Cardiac septum (tissue), 1 donor: Measurements from ENCODE around the gene SP140L. TPM values are rescaled to one million over a fixed set of nuclear protein-coding genes. Genes with fewer than 3 reads are reported as not detected.
"Not testable (repeated sequence)": the region's sequence is repeated elsewhere in the genome, so short reads cannot be mapped to it uniquely, and the experiment has no call there.

Experiments used
- DNase-seq: peaks from one replicate; pipeline ENCODE4 v3.0.0-alpha.2; 2020; ENCODE audit warnings: low spot score
- intact Hi-C: fragments of 100-400 bp; cut with DNase I; formaldehyde crosslinking; loops from one replicate; pipeline ENCODE4 v1.14.0; 2022
- total RNA-seq: library from RNA; stranded (reverse); fragmentation: NEBNext Ultra II Directional; extraction: Animal tissue kit (Norgen Biotek cat#: 25700); gene quantifications from one replicate; pipeline ENCODE4 v1.2.1, GENCODE V29; 2021
- donor health status: DM: no; HTN: no; CAD: no.

SP140L gene
- total RNA-seq, 1 donor from 2014 or later = 4.0 TPM

DNA sequence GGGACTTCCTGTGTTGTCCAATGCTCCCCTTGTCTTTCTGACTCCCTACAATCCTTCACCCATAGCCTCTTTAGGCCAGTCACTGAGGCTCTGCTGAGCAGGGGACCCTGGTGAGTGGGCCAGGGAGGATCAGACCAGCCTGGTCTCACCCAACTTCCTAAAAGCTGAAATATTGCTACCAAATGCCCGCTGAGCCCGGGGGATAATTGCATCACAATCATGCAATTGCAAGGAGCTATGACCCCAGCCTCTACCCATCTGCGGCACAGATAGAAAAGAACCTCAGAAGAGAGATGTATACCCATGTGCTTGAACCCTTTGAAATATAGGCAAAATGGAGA lies 85.3 kb downstream of the SP140L start:
- intact Hi-C loops = loop anchor here (5.0 kb wide), 1 partner anchor 190 kb away; no protein-coding TSS in a partner anchor

DNA sequence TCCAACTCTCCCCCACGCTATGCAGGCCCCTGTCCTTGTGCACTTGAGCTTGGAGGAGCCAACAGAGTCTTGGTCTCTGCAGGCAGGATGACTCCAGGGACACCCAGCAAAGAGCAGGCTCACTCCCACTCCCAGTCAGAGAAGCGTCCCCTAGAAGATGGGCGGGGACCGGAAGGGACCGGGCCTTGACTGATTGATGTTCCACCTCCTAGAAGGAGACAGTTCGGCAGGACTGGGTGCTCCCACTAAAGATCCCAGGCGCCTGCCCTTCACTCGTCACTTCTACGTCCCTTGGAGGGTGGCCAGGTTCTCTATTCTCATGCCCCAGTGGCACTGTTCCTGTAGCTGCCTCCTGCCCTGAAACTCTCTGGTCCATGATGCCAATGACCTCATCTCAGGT lies 85.9 kb downstream of the SP140L start:
- intact Hi-C loops = loop anchor here (5.0 kb wide), 1 partner anchor 191 kb away; no protein-coding TSS in a partner anchor

More for the DNA sequence above, 85.3 kb downstream of the SP140L start:
- no peak for DNase-seq

DNA sequence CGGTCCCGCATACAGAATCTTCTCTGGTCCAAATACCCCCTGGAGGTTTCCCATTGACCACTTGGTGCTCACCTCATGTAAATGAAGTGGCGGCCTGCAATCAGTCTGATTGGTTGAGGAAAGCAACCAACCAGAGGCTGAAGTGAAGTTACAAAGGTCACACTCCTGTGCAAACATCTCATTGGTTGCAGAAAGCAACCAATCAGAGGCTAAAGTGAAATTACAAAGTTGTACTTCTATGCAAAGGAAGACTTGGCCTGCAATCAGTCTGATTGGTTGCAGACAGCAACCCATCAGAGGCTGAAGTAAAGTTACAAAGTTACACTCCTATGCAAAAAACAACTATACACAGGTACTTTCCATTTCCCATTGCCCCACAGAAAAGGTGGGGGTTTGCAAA lies 86.5 kb downstream of the SP140L start:
- intact Hi-C loops = loop anchor here (5.0 kb wide), 1 partner anchor 191 kb away; no protein-coding TSS in a partner anchor

More for the DNA sequence above, 85.9 kb downstream of the SP140L start:
- DNase-seq = no peak

DNA sequence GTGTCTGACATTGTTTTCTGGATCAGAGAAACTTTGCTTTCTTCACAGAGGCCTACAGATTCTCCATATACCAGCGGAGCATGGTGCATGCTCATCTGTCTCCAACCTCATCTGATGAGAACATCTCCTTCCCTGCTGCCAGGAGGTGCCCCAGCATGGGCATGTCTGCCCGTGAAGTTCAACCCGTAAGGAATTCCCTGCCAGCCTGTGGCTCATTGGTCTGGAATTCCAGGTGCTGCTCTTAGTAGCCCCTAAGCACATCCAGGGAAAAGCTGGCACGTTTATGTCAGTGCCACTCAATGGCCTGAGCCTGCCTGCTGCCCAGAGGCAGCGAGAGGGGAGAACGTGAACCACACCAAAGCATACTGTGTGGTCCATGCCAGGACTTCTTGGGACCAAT lies 87.3 kb downstream of the SP140L start:
- intact Hi-C loops = loop anchor here (5.0 kb wide), 1 partner anchor 192 kb away; no protein-coding TSS in a partner anchor

More for the DNA sequence above, 86.5 kb downstream of the SP140L start:
- no peak for DNase-seq

DNA sequence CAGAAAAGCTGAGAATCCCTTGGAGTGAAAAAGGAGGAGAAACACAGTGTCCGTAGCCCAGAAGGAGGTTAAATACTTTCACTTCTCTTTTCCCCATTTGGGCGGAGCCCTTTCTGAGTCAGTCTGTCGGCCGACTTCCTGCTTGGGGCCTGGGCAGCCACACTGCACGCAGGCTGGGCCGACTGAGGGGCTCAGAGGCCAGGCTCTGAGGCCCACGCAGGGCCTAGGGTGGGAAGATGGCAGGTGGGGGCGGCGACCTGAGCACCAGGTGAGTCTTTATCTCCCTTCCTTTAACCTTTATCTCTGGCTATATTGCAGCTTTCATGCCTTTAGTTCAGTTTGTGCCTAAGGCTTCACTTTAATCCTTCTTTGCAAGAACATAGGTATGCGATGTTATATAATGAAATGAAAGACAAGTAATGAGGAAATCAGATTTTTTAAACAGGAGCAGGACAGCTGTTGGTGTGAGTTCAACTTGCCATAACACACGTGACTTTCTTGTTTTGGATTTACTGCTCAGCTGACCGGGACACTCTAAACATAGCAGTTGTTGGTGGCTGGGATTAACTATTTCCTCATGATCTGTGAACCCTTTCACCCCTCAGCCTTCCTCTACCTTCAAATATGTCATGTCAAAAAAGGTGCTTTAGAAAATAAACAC lies 89.2 kb downstream of the SP140L start, which contains the start of gene SP100:
TSS of gene SP100 (plus strand) at position 141 of the 661 bp plus-strand sequence. CDS start at position 237, 96 bp downstream.
- intact Hi-C loops = no loop called here

More for the DNA sequence above, 87.3 kb downstream of the SP140L start:
- DNase-seq = no peak

DNA sequence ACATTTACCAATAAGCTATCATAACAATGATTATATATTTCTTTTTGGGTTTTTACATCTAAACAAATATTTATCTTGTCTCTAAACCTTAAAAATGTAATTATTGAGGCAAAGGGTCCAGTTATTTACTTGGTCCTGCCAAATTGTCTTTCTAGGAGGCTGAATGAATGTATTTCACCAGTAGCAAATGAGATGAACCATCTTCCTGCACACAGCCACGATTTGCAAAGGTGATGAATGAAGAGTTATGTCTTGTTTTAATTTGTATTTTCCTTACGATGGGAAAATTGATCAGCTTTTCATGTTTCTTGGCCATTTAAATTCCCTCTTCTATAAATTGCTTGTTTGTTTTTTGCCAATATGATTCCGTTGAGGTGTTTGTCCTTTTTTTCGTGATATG lies 90.4 kb downstream of the SP140L start:
- intact Hi-C loops = no loop called here

More for the DNA sequence above, 89.2 kb downstream of the SP140L start, which contains the start of gene SP100:
- peak; percentile 93 for DNase-seq

DNA sequence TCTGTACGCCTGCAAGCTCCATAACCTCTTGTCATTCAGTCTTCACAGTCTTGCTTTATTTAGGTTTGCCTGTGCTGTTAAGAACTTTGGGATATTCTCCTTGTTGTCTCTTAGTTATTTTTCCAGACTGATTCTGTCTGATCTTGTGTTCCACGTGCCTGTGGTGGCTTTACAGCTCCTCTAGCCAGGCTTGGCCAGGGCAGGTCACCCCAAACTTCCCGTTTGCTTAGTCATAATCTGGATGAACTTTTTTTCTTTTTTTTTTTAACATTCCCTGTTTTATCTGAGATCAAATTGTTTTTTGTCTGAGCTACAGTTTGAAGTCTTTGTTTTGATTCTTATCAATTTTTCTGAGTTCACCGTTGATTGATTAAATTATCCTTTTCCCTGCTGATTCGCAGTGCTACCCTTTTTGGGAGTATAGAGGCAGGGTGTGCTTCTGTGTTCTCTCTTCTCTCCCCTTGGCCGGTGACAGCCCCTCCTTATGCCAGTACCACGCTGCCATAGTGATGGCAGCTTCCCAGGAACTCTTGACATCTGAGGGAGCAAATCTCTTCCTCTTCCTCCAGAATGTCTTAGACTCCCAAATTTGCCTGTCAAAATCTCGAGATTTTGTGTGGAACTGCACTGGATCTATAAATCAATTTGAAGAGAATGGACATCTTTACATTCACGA lies 91.5 kb downstream of the SP140L start:
- DNase-seq = no peak
- intact Hi-C loops = no loop called here

More for the DNA sequence above, 90.4 kb downstream of the SP140L start:
- no peak for DNase-seq

DNA sequence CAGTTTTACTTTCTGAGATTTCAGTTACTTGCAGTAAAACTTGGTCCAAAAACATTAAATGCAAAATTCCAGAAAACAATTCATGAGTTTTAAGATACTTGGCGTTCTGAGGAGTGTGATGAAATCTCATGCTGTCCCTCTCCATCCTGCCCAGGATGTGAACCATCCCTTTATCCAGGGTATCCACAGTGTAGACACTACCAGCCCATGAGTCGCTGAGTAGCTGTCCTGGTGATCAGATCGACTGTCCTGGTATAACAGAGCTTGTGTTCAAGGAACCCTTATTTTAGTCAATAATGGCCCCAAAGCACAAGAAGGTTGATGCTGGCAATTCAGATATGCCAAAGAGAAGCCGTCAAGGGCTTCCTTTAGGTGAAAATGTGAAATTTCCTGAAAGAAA lies 92.2 kb downstream of the SP140L start:
- no peak for DNase-seq
- intact Hi-C loops = no loop called here

DNA sequence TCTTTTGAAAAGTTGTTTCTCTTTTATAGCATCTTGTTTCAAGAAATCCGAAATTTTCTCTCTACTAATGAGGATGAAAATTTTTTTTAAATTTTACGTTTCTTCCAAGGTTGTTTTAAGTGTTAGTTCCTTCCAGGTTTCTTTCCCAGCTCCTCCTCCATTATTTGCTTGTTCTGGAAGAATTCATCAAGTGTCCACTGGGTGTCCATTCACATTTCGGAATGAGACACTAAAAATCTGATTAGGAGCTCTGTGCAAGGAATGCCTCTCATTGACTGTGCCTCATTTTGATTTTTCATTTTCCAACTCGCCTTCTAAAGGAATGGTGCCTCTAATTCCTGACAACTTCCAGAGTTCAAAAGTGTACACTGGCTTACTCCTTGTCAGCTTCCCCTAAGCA lies 95.2 kb downstream of the SP140L start:
- intact Hi-C loops = no loop called here

DNA sequence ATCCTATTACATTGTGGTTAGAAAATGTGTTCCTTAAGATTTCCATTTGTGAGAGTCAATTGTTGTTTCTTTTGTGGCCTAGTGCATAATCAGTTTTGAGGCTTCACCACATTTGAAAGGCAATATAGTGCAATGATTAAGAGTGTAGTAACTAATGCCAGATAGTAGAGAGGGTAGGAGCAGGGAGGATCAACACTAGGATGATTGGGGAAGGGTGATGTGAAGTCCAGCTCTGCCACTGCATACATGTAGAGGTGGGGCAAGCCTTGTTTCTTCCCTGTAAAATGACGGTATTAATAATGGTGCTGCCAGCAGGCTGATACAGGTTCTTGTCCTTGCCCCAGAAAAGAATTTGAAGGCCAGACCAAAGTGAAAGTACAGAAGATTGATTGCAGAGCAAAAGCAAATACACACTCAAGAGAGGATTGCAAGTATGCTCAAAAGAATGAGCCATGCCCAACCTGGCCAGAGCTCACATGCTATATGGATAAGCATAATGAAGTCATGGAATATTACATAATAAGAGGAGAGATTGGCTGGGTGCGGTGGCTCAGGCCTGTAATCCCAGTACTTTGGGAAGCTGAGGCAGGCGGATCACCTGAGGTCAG lies 97.0 kb downstream of the SP140L start:
- intact Hi-C loops = no loop called here
- DNase-seq = no peak

More for the DNA sequence above, 95.2 kb downstream of the SP140L start:
- no peak for DNase-seq

DNA sequence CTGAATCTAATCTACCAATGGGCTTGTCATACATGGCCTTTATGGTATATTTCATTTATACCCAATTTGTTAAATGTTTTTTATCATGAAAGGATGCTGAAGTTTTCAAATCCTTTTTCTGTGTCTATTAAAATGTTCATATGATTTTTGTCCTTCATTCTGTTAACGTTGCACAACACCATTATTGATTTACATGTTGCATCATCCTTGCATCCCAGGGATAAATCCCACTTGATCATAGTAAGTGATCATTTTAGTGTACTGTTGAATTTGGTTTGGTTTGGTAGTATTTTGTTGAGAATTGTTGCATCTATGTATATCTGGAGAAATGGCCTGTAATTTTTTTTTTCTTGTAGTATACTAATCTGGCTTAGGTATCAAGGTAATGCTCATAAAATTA lies 98.4 kb downstream of the SP140L start:
- intact Hi-C loops = no loop called here
- no peak for DNase-seq

DNA sequence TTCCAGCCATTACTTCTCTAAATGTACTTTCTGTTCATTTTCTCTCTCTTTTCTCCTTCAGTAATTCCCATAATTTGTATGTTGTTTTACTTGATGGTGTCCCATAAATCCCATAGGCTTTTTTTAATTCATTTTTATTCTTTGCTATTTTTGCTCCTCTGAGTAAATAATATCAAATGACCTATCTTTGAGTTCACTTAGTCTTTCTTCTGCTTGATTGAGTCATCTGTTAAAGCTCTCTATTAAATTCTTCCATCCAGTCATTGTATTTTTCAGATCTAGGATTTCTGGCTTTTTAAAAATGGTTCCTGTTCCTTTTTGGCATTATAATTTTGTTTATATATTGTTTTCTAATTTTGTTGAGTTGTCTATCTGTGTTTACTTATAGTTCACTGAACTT lies 102.5 kb downstream of the SP140L start:
- intact Hi-C loops = no loop called here
- no peak for DNase-seq

DNA sequence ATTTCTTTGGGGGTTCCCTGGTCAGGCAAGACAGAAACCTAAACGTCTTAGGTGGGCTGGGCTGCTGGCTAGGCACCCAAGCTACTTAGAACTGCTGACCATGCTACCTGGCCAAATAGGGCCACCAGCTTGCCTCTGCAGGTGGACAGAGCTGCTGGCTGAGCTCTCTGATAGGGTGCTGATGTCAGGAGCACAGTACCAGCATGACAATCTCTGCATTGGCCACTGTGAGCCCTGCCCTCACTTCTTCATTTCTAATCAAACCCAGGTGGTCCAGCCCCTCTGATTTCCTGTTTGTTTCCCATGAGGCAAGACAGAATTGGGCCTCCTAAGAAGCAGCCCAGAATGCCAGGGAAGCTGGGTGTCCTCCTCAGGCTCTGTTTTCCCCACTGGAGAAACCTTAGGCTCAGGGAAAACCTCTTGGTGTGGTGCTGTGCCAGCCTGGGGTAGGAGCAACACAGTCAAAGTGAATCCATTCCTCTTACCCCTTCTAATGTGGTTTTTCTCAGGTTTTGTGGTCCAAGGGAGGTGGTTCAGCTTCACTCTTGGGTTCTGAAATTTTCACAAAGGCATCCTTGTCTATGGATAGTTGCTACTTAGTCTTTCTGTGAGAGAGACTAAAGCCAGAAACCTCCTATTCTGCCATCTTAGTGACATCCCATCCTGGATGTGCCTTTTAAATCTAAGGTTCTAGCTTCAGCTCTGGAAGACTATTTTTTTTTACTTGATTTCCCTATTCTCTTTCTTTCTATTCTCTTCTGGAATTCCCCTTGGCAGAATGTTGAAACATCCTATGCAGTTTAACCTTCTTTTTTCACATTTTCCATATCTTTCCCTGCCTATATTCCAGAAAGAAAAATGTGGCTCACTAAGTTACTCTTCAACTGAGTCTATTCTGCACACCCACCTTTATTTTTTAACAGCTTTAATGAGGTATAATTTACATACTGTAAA lies 104.2 kb downstream of the SP140L start:
- DNase-seq = no peak
- intact Hi-C loops = no loop called here

DNA sequence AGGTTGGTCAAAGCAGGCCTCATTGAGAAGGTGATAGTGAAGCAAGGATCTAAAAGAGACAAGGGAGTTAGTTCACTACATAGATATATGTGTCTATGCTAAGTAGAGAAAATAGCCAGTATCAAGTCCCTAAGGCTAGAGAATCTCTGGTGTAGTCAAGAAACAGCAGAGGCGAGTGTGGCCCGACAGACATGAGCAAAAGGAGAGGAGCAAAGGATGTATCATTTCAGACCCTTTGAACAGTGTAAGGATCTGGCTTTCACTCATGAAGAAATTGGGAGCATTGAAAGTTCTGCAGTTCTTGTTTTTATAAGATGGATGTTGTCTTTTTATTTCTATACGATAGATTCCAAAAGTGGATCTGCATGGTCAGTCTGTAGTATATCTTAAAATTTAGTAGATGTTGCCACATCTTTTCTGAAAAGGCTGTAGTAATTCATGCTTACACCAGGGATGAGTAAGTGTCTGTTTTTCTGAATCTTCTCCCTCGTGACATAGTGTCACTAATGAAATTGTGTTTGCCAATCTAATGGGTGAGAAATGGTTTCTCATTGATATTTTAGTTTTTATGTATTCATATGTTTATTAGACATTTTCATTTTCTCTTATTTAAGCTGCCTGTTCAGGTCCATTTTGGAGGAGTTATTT lies 107.8 kb downstream of the SP140L start:
- intact Hi-C loops = no loop called here
- no peak for DNase-seq

DNA sequence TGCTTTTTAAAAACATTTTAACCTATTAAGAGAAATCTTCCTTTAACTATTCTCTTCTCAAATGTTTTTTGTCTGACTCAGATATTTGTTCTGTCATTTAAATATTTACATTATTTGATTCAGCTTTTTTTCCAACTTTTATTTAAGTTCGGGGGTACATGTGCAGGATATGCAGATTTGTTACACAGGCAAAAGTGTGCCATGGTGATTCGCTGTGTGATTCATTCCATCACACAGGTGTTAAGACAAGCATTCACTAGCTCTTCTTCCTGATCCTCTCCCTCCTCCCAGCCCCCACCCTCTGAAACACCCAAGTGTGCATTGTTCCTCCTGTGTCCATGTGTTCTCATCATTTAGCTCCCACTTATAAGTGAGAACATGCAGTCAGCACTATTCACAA lies 108.4 kb downstream of the SP140L start:
- intact Hi-C loops = no loop called here
- no peak for DNase-seq

DNA sequence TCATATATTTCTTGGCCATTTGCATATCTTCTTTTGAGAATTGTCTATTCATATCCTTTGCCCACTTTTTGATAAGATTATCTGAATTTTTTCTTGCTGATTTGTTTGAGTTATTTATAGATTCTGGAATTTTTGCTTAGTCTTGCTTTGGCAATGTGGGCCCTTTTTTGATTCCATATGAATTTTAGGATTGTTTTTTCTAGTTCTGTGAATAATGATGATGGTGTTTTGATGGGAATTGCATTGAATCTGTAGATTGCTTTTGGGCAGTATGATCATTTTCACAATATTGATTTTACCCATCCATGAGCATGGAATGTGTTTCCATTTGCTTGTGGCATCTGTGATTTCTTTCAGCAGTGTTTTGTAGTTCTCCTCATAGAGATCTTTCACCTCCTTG lies 112.1 kb downstream of the SP140L start:
- intact Hi-C loops, DNase-seq: not testable (repeated sequence)

DNA sequence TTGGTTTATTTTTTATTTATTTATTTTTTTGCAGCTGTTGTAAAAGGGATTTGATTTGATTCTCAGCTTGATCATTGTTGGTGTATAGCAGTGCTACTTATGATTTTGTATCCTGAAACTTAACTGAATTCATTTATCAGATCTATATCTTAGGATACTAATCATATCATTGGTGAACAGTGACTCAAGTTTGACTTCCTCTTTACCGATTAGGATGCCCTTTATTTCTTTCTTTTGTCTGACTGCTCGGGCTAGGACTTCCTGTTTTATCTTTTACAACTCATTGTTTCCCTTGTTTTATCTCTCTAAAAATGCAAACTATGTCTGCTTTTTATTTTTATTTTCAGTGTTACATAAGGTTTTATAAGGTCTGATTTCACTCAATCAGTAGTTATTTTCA lies 112.6 kb downstream of the SP140L start:
- no peak for DNase-seq
- intact Hi-C loops = no loop called here

DNA sequence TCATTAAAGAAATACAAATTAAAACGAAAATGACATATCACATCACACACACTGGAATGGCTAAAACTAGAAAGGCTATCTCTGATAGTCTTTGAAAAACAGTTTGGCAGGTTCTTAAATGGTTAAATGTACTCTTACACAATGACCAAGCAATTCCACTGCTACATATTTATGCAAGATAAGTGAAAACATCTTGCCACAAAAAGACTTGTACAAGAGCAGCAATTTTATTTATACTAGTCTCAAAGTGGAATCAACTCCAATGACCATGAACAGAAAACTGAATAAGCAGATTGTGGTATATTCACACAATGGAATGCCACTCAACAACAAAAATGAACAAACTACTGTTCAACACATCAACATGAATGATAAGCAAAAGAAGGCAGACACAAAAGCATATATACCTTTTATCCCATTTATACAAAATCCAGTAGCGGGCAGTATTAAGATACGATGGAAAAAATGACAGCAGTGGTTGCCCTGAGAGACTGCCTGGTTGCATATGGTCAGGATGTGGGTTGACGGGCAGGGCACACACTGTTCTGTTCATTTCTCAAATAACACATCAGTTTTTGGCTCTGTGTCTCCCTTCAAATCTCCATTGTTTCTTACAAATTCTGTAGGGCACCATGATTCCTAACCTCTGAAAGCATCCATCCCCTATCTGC lies 114.4 kb downstream of the SP140L start:
- no peak for DNase-seq
- intact Hi-C loops = no loop called here
